Measurements from ENCODE around the gene UPK1A. TPM values are rescaled to one million over a fixed set of nuclear protein-coding genes. Genes with fewer than 3 reads are reported as not detected.
"Not testable (repeated sequence)": the region's sequence is repeated elsewhere in the genome, so short reads cannot be mapped to it uniquely, and the experiment has no call there.

Gene UPK1A
- total and polyA plus RNA-seq, 8 donors: 0.18 to 0.48 (median 0.30) TPM; not detected in 4

DNA sequence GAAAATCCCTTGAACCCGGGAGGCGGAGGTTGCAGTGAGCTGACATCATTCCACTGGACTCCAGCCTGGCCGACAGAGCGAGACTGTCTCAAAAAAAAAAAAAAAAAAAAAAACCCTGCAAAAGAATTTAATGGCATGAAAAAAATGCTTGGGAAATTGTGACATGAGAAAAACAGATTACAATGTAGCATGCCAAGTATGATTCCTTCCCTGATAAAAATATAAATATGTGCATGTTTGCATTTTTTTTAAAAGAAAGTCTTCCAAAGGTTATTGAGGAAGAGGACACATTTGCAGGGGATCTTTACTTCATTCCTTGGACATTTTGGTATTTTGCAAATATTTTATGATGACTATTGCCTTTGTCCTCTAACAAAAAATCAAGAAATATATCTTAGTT, 23.5 kb downstream of the UPK1A start:
- H3K4me3 ChIP-seq: no peak overlapping the region
- intact Hi-C loops (cut with DNase I): no loop called here
- no peak for ATAC-seq
- H3K27me3 ChIP-seq: peaks cover 0 to 7% of the 10 kb centered on the region in 2 donors
- H3K9me3 ChIP-seq: no peaks in the 10 kb centered on the region
- no peak for TF ChIP-seq CTCF (IDR thresholded peaks at IDR 0.05)
- no peak overlapping the region for H3K27ac ChIP-seq
- H3K36me3 ChIP-seq: no peaks in the 10 kb centered on the region
- H3K4me1 ChIP-seq: no peaks in the 10 kb centered on the region
- no peak for DNase-seq

DNA sequence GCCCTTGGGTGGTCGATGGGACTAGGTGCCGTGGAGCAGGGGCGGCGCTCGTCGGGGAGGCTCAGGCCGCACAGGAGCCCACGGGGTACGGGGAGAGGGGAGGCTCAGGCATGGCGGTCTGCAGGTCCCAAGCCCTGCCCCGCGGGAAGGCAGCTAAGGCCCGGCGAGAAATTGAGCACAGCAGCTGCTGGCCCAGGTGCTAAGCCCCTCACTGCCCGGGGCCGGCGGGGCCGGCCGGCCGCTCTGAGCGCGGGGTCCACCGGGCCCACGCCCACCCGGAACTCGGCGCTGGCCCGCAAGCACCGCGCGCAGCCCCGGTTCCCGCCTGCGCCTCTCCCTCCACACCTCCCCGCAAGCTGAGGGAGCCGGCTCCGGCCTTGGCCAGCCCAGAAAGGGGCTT, 24.8 kb downstream of the UPK1A start:
- ATAC-seq; H3K27me3 ChIP-seq; intact Hi-C loops (cut with DNase I); H3K9me3 ChIP-seq; H3K27ac ChIP-seq; DNase-seq; H3K36me3 ChIP-seq; H3K4me3 ChIP-seq; H3K4me1 ChIP-seq: not testable (repeated sequence)

DNA sequence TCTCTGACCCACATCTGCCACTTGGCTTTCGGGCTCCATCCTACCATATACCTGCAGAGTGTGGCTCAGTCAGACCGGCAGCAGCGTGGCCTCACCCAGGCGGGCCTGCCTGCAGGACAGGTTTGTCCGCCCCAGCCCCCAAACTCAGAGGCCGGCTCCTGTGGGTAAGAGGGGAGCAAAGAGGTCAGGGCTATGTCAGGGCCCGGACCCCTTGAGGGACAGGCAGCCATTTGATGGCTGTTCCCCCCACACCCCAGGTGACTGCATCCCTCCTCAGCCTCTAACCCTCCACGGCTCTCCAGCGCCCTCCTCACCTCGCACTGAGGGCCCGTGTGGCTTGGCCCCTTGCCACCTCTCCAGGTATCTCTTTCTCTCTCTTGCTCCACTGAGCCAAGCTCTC, 25.7 kb downstream of the UPK1A start:
- no peaks in the 10 kb centered on the region for H3K9me3 ChIP-seq
- H3K36me3 ChIP-seq: no peaks in the 10 kb centered on the region
- intact Hi-C loops (cut with DNase I): no loop called here
- no peak for TF ChIP-seq CTCF (IDR thresholded peaks at IDR 0.05)
- DNase-seq: no peak
- peaks cover 0 to 7% of the 10 kb centered on the region in 2 donors for H3K27me3 ChIP-seq
- no peaks in the 10 kb centered on the region for H3K4me1 ChIP-seq
- ATAC-seq: no peak
- no peak overlapping the region for H3K27ac ChIP-seq
- no peak overlapping the region for H3K4me3 ChIP-seq

- no peak for ATAC-seq
- Histone ChIP-seq H3K4me1 (no peaks in the 10 kb centered on the region), H3K36me3 (no peaks in the 10 kb centered on the region), H3K27me3 (peaks cover 0 to 7% of the 10 kb centered on the region in 2 donors), H3K27ac (no peak overlapping the region), H3K9me3 (no peaks in the 10 kb centered on the region), H3K4me3 (no peak overlapping the region)
- TF ChIP-seq CTCF (IDR thresholded peaks at IDR 0.05): no peak
- intact Hi-C loops (cut with DNase I): no loop called here
- no peak for DNase-seq
Measured at GRCh38 chr19:35693422-35693821, 27.1 kb downstream of the UPK1A start.

GRCh38 chr19:35693835-35694599, 27.7 kb downstream of the UPK1A start:
- ATAC-seq (peak; percentile 100), DNase-seq (peak; percentile 67 to 89 (median 87))
- no peak overlapping the region for H3K4me3 ChIP-seq
- peak overlapping the region in 1 of 2 donors; percentile 23 for H3K27ac ChIP-seq
- intact Hi-C loops (cut with DNase I): no loop called here
- no peaks in the 10 kb centered on the region for H3K4me1 ChIP-seq
- H3K27me3 ChIP-seq: peaks cover 0 to 7% of the 10 kb centered on the region in 2 donors
- TF ChIP-seq CTCF (IDR thresholded peaks at IDR 0.05): peak; percentile 94 to 96
- H3K36me3 ChIP-seq: no peaks in the 10 kb centered on the region
- no peaks in the 10 kb centered on the region for H3K9me3 ChIP-seq
